Measurements from ENCODE around the gene ETS2. TPM values are rescaled to one million over a fixed set of nuclear protein-coding genes. Genes with fewer than 3 reads are reported as not detected.

Gene ETS2
- total RNA-seq, 3 donors from 2014 or later (not counting 1 experiment from before 2014, with no cell fraction given): 10.6 to 36.9 (median 18.5) TPM

GRCh38 chr21:38814126-38815059 lies 8.7 kb downstream of the ETS2 start:
- Histone ChIP-seq H3K36me3 (ENCODE audit: control insufficient read depth, insufficient read depth, low read length) (peaks cover 46% of the 10 kb centered on the region), H3K4me3 (ENCODE audit: low read length) (no peak overlapping the region), H3K9me3 (ENCODE audit: control insufficient read depth, insufficient read depth, low read length) (no peaks in the 10 kb centered on the region), H3K4me1 (ENCODE audit: control insufficient read depth, insufficient read depth, low read length) (no peaks in the 10 kb centered on the region), H3K27ac (ENCODE audit: low read length) (no peak overlapping the region), H3K27me3 (ENCODE audit: control insufficient read depth, insufficient read depth, low read length) (no peaks in the 10 kb centered on the region)
- ATAC-seq: no peak
- no peaks in the 10 kb centered on the region for H3K9me3 Mint-ChIP-seq
- peaks cover 19% of the 10 kb centered on the region for H3K36me3 Mint-ChIP-seq
- no peaks in the 10 kb centered on the region for H3K27me3 Mint-ChIP-seq (ENCODE audit: low read depth in 2 of 2)
- no peak overlapping the region for H3K4me3 Mint-ChIP-seq
- no peak for TF ChIP-seq CTCF (IDR thresholded peaks at IDR 0.05)
- H3K4me1 Mint-ChIP-seq: no peaks in the 10 kb centered on the region
- DNase-seq: no peak
- intact Hi-C loops (cut with micrococcal nuclease): no loop called here
- WGBS (ENCODE audit: insufficient coverage): 94% methylated on average over 14 of the region's 16 CpGs
- H3K27ac Mint-ChIP-seq: no peak overlapping the region

- H3K36me3 ChIP-seq (ENCODE audit: control insufficient read depth, insufficient read depth, low read length): peaks cover 53% of the 10 kb centered on the region
- H3K36me3 Mint-ChIP-seq: peaks cover 22% of the 10 kb centered on the region
- no peak overlapping the region for H3K27ac Mint-ChIP-seq
- WGBS (ENCODE audit: insufficient coverage): 96% methylated on average over 2 of the region's 2 CpGs
- H3K4me3 ChIP-seq (ENCODE audit: low read length): no peak overlapping the region
- H3K4me1 Mint-ChIP-seq: no peaks in the 10 kb centered on the region
- H3K4me1 ChIP-seq (ENCODE audit: control insufficient read depth, insufficient read depth, low read length): no peaks in the 10 kb centered on the region
- H3K4me3 Mint-ChIP-seq: no peak overlapping the region
- H3K9me3 Mint-ChIP-seq: no peaks in the 10 kb centered on the region
- no peak overlapping the region for H3K27ac ChIP-seq (ENCODE audit: low read length)
- no peaks in the 10 kb centered on the region for H3K27me3 ChIP-seq (ENCODE audit: control insufficient read depth, insufficient read depth, low read length)
- no peak for TF ChIP-seq CTCF (IDR thresholded peaks at IDR 0.05)
- H3K27me3 Mint-ChIP-seq (ENCODE audit: low read depth in 2 of 2): no peaks in the 10 kb centered on the region
- DNase-seq: no peak
- no peaks in the 10 kb centered on the region for H3K9me3 ChIP-seq (ENCODE audit: control insufficient read depth, insufficient read depth, low read length)
- no peak for ATAC-seq
- intact Hi-C loops (cut with micrococcal nuclease): no loop called here
Observed at GRCh38 chr21:38815060-38815405, 9.3 kb downstream of the ETS2 start.

- intact Hi-C loops (cut with micrococcal nuclease): no loop called here
- Histone ChIP-seq H3K9me3 (ENCODE audit: control insufficient read depth, insufficient read depth, low read length) (no peaks in the 10 kb centered on the region), H3K4me1 (ENCODE audit: control insufficient read depth, insufficient read depth, low read length) (no peaks in the 10 kb centered on the region), H3K36me3 (ENCODE audit: control insufficient read depth, insufficient read depth, low read length) (peaks cover 67% of the 10 kb centered on the region), H3K27ac (ENCODE audit: low read length) (no peak overlapping the region), H3K4me3 (ENCODE audit: low read length) (no peak overlapping the region), H3K27me3 (ENCODE audit: control insufficient read depth, insufficient read depth, low read length) (no peaks in the 10 kb centered on the region)
- no peak for DNase-seq
- no peaks in the 10 kb centered on the region for H3K9me3 Mint-ChIP-seq
- peaks cover 29% of the 10 kb centered on the region for H3K36me3 Mint-ChIP-seq
- no peak overlapping the region for H3K27ac Mint-ChIP-seq
- H3K4me3 Mint-ChIP-seq: no peak overlapping the region
- no peak for TF ChIP-seq CTCF (IDR thresholded peaks at IDR 0.05)
- WGBS (ENCODE audit: insufficient coverage): 95% methylated on average over 10 of the region's 10 CpGs
- ATAC-seq: no peak
- H3K27me3 Mint-ChIP-seq (ENCODE audit: low read depth in 2 of 2): no peaks in the 10 kb centered on the region
- no peaks in the 10 kb centered on the region for H3K4me1 Mint-ChIP-seq
Observed at GRCh38 chr21:38816400-38816977, 10.8 kb downstream of the ETS2 start.
